Erythroblast (primary cell): ENCODE results near the gene POLR3A.

Experiments
- GATA1 ChIP-seq: IDR thresholded peaks from 2 replicates; pipeline ENCODE4 v1.6.1; 2011; ENCODE audit warnings: low read depth, mild to moderate bottlenecking, control low read depth, low read length, moderate library complexity
- POLR2A ChIP-seq: IDR thresholded peaks from 2 replicates; pipeline ENCODE4 v1.6.1; 2011; ENCODE audit warnings: mild to moderate bottlenecking, low read length

- TF ChIP-seq POLR2A, result no peak
- no peak for TF ChIP-seq GATA1
Measured at GRCh38 chr10:78038791-78039547, 9.7 kb upstream of the POLR3A start.
